HEK293 (cell line): ENCODE results near the gene UBXN10.

Experiments
- KLF7 ChIP-seq: fragments of 450-650 bp; formaldehyde crosslinking; IDR thresholded peaks from 2 replicates; pipeline ENCODE4 v1.5.1; 2016; ENCODE audit warnings: missing biosample characterization, missing genetic modification characterization, borderline replicate concordance
- PRDM1 ChIP-seq: fragments of 450-650 bp; formaldehyde crosslinking; IDR thresholded peaks from 2 replicates; pipeline ENCODE4; 2016; ENCODE audit warnings: missing biosample characterization, missing genetic modification characterization
- SETDB1 ChIP-seq: IDR thresholded peaks from one replicate; pipeline ENCODE4 v1.6.1; 2017; ENCODE audit warnings: mild to moderate bottlenecking, low read length, moderate library complexity, mixed read lengths; ENCODE audit not compliant: insufficient read length
- SP3 ChIP-seq: fragments of 450-650 bp; formaldehyde crosslinking; IDR thresholded peaks from 2 replicates; pipeline ENCODE4 v1.5.1; 2016; ENCODE audit warnings: missing biosample characterization, missing genetic modification characterization
- ZNF155 ChIP-seq: fragments of 450-650 bp; formaldehyde crosslinking; IDR thresholded peaks from 2 replicates; pipeline ENCODE4 v1.5.1; 2016; ENCODE audit warnings: missing biosample characterization, missing genetic modification characterization
- ZNF610 ChIP-seq: fragments of 450-650 bp; formaldehyde crosslinking; IDR thresholded peaks from 2 replicates; pipeline ENCODE4 v1.5.1; 2016; ENCODE audit warnings: missing biosample characterization, missing genetic modification characterization, borderline replicate concordance
- ZNF777 ChIP-seq: fragments of 450-650 bp; formaldehyde crosslinking; IDR thresholded peaks from 2 replicates; pipeline ENCODE4 v1.5.1; 2017; ENCODE audit warnings: missing biosample characterization, missing genetic modification characterization, borderline replicate concordance
- TF ChIP-seq, protein P1 (sequence below): fragments of 450-650 bp; formaldehyde crosslinking; IDR thresholded peaks from 2 replicates; pipeline ENCODE4 v1.5.1; 2016; ENCODE audit warnings: missing biosample characterization, missing genetic modification characterization
- TF ChIP-seq, protein P2 (sequence below): fragments of 450-650 bp; formaldehyde crosslinking; IDR thresholded peaks from 2 replicates; pipeline ENCODE4 v1.5.0; 2017; ENCODE audit warnings: missing biosample characterization, missing genetic modification characterization, borderline replicate concordance
- TF ChIP-seq, protein P3 (sequence below): fragments of 450-650 bp; formaldehyde crosslinking; IDR thresholded peaks from 2 replicates; pipeline ENCODE4 v1.5.1; 2016; ENCODE audit warnings: missing biosample characterization, missing genetic modification characterization
- TF ChIP-seq, protein P4 (sequence below): fragments of 450-650 bp; IDR thresholded peaks from 2 replicates; pipeline ENCODE4 v1.5.1; 2018; ENCODE audit warnings: missing biosample characterization, mild to moderate bottlenecking, missing genetic modification characterization
- TF ChIP-seq, protein P5 (sequence below): fragments of 450-650 bp; formaldehyde crosslinking; IDR thresholded peaks from 2 replicates; pipeline ENCODE4 v1.5.1; 2016; ENCODE audit warnings: missing biosample characterization, missing genetic modification characterization

DNA sequence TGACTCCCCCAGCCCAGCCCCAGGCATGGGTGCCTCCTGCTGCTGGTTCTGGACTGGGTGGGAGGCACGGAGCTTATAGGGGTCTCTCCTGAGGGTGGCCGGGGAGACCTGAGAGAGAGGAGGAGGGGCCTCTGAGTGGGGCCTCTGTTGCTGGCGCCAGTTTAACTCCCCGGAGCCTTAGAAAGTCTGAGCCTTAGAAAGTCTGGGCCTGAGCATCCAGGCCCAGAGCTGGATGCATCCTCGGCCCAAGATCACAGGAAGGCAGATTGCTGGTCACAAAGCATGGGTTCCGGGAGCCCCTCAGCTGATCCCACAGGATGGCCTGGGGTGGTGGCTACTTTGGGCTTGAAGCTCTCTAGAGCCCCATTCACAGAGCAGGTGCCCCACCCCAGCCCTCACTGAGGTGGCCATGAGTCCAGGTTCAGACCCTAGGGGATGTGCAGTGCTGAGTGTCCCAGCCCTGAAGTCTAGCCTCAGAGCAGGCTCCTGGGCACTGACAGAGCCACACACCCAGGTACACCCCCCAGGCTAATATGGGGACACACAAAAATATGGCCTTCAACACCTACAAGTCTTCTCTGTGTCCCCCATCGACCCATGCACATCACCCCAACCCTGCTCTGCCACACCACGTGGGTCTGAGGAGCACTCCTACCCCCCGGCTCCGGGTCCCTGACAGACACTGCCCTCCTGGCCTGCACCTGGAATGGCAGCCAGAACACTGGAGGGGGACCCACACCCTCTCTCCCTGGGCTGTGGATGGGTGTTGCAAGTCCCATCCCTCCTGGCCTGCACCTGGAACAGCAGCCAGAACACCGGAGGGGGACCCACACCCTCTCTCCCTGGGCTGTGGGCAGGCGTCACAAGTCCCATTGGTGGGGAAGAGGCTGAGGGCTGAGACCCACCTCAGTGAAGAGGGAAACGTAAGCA, 37.1 kb upstream of the UBXN10 start:
- TF ChIP-seq SETDB1 (no peak), ZNF610 (tag by site-specific recombination) (no peak), ZNF155 (no peak), PRDM1 (tag by site-specific recombination) (no peak), ZNF777 (no peak), KLF7 (tag by site-specific recombination) (no peak), SP3 (tag by site-specific recombination) (no peak)
- TF ChIP-seq, protein P1, sequence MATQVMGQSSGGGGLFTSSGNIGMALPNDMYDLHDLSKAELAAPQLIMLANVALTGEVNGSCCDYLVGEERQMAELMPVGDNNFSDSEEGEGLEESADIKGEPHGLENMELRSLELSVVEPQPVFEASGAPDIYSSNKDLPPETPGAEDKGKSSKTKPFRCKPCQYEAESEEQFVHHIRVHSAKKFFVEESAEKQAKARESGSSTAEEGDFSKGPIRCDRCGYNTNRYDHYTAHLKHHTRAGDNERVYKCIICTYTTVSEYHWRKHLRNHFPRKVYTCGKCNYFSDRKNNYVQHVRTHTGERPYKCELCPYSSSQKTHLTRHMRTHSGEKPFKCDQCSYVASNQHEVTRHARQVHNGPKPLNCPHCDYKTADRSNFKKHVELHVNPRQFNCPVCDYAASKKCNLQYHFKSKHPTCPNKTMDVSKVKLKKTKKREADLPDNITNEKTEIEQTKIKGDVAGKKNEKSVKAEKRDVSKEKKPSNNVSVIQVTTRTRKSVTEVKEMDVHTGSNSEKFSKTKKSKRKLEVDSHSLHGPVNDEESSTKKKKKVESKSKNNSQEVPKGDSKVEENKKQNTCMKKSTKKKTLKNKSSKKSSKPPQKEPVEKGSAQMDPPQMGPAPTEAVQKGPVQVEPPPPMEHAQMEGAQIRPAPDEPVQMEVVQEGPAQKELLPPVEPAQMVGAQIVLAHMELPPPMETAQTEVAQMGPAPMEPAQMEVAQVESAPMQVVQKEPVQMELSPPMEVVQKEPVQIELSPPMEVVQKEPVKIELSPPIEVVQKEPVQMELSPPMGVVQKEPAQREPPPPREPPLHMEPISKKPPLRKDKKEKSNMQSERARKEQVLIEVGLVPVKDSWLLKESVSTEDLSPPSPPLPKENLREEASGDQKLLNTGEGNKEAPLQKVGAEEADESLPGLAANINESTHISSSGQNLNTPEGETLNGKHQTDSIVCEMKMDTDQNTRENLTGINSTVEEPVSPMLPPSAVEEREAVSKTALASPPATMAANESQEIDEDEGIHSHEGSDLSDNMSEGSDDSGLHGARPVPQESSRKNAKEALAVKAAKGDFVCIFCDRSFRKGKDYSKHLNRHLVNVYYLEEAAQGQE (tag by site-specific recombination): no peak
- TF ChIP-seq, protein P2, sequence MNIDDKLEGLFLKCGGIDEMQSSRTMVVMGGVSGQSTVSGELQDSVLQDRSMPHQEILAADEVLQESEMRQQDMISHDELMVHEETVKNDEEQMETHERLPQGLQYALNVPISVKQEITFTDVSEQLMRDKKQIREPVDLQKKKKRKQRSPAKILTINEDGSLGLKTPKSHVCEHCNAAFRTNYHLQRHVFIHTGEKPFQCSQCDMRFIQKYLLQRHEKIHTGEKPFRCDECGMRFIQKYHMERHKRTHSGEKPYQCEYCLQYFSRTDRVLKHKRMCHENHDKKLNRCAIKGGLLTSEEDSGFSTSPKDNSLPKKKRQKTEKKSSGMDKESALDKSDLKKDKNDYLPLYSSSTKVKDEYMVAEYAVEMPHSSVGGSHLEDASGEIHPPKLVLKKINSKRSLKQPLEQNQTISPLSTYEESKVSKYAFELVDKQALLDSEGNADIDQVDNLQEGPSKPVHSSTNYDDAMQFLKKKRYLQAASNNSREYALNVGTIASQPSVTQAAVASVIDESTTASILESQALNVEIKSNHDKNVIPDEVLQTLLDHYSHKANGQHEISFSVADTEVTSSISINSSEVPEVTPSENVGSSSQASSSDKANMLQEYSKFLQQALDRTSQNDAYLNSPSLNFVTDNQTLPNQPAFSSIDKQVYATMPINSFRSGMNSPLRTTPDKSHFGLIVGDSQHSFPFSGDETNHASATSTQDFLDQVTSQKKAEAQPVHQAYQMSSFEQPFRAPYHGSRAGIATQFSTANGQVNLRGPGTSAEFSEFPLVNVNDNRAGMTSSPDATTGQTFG: no peak
- TF ChIP-seq, protein P3, sequence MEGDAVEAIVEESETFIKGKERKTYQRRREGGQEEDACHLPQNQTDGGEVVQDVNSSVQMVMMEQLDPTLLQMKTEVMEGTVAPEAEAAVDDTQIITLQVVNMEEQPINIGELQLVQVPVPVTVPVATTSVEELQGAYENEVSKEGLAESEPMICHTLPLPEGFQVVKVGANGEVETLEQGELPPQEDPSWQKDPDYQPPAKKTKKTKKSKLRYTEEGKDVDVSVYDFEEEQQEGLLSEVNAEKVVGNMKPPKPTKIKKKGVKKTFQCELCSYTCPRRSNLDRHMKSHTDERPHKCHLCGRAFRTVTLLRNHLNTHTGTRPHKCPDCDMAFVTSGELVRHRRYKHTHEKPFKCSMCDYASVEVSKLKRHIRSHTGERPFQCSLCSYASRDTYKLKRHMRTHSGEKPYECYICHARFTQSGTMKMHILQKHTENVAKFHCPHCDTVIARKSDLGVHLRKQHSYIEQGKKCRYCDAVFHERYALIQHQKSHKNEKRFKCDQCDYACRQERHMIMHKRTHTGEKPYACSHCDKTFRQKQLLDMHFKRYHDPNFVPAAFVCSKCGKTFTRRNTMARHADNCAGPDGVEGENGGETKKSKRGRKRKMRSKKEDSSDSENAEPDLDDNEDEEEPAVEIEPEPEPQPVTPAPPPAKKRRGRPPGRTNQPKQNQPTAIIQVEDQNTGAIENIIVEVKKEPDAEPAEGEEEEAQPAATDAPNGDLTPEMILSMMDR (tag by site-specific recombination): no peak
- TF ChIP-seq, protein P4, sequence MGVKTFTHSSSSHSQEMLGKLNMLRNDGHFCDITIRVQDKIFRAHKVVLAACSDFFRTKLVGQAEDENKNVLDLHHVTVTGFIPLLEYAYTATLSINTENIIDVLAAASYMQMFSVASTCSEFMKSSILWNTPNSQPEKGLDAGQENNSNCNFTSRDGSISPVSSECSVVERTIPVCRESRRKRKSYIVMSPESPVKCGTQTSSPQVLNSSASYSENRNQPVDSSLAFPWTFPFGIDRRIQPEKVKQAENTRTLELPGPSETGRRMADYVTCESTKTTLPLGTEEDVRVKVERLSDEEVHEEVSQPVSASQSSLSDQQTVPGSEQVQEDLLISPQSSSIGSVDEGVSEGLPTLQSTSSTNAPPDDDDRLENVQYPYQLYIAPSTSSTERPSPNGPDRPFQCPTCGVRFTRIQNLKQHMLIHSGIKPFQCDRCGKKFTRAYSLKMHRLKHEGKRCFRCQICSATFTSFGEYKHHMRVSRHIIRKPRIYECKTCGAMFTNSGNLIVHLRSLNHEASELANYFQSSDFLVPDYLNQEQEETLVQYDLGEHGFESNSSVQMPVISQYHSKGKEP (tag by site-specific recombination): no peak
- TF ChIP-seq, protein P5, sequence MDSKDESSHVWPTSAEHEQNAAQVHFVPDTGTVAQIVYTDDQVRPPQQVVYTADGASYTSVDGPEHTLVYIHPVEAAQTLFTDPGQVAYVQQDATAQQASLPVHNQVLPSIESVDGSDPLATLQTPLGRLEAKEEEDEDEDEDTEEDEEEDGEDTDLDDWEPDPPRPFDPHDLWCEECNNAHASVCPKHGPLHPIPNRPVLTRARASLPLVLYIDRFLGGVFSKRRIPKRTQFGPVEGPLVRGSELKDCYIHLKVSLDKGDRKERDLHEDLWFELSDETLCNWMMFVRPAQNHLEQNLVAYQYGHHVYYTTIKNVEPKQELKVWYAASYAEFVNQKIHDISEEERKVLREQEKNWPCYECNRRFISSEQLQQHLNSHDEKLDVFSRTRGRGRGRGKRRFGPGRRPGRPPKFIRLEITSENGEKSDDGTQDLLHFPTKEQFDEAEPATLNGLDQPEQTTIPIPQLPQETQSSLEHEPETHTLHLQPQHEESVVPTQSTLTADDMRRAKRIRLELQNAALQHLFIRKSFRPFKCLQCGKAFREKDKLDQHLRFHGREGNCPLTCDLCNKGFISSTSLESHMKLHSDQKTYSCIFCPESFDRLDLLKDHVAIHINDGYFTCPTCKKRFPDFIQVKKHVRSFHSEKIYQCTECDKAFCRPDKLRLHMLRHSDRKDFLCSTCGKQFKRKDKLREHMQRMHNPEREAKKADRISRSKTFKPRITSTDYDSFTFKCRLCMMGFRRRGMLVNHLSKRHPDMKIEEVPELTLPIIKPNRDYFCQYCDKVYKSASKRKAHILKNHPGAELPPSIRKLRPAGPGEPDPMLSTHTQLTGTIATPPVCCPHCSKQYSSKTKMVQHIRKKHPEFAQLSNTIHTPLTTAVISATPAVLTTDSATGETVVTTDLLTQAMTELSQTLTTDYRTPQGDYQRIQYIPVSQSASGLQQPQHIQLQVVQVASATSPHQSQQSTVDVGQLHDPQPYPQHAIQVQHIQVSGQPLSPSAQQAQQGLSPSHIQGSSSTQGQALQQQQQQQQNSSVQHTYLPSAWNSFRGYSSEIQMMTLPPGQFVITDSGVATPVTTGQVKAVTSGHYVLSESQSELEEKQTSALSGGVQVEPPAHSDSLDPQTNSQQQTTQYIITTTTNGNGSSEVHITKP (tag by site-specific recombination): no peak
